ENCODE results near the gene SERPINB5.

- TF ChIP-seq POLR2A (IDR thresholded peaks at IDR 0.05; ENCODE audit: extremely low read depth, insufficient read length) (no peak), CTCF (IDR thresholded peaks at IDR 0.05; ENCODE audit: low read depth, low read length) (no peak), MAX (IDR thresholded peaks at IDR 0.05; ENCODE audit: low read depth, low read length) (no peak), MYC (IDR thresholded peaks at IDR 0.05; ENCODE audit: low read depth, low read length) (no peak)
Measured at GRCh38 chr18:63523660-63524059, 46.9 kb downstream of the SERPINB5 start.
